ENCODE data around the gene PELI1. TPM values are rescaled to one million over a fixed set of nuclear protein-coding genes. Genes with fewer than 3 reads are reported as not detected.
A peak's percentile ranks its signal among the peaks of the same experiment; 100 is the strongest.

Gene PELI1
- total and polyA plus RNA-seq, 2 donors from 2014 or later: 4.6 to 36.9 TPM

GRCh38 chr2:64165706-64166105, 21.5 kb upstream of the PELI1 start:
- no peak overlapping the region for H3K9ac ChIP-seq (ENCODE audit: low read length in 3 of 3)
- FAIRE-seq: no peak
- H3K27ac ChIP-seq (ENCODE audit: low read depth in 2 of 2, low read length in 2 of 2): no peak overlapping the region
- no peaks in the 10 kb centered on the region for H3K36me3 ChIP-seq (ENCODE audit: control insufficient read depth in 2 of 3, insufficient read depth in 3 of 3, low read length in 3 of 3)
- no peak for DNase-seq
- TF ChIP-seq CTCF (IDR thresholded peaks at IDR 0.05; ENCODE audit: borderline replicate concordance, extremely low read depth, insufficient read depth): no peak
- no peaks in the 10 kb centered on the region for H3K4me1 ChIP-seq (ENCODE audit: control insufficient read depth in 2 of 3, insufficient read depth in 2 of 3, low read depth in 1 of 3, low read length in 3 of 3)
- intact Hi-C loops (cut with DNase I): no loop called here
- no peaks in the 10 kb centered on the region for H3K27me3 ChIP-seq (ENCODE audit: control insufficient read depth, insufficient read depth, low read length)
- H3K4me3 ChIP-seq (ENCODE audit: low read length in 3 of 3): no peak overlapping the region
- no peaks in the 10 kb centered on the region for H3K9me3 ChIP-seq (ENCODE audit: control insufficient read depth in 2 of 3, insufficient read depth in 1 of 3, low read length in 3 of 3)

GRCh38 chr2:64164629-64165028, 20.4 kb upstream of the PELI1 start:
- H3K27me3 ChIP-seq (ENCODE audit: control insufficient read depth, insufficient read depth, low read length): no peaks in the 10 kb centered on the region
- H3K9me3 ChIP-seq (ENCODE audit: control insufficient read depth in 2 of 3, insufficient read depth in 1 of 3, low read length in 3 of 3): no peaks in the 10 kb centered on the region
- H3K9ac ChIP-seq (ENCODE audit: low read length in 3 of 3): no peak overlapping the region
- no peaks in the 10 kb centered on the region for H3K4me1 ChIP-seq (ENCODE audit: control insufficient read depth in 2 of 3, insufficient read depth in 2 of 3, low read depth in 1 of 3, low read length in 3 of 3)
- FAIRE-seq (no peak), DNase-seq (no peak)
- H3K27ac ChIP-seq (ENCODE audit: low read depth in 2 of 2, low read length in 2 of 2): no peak overlapping the region
- no peak overlapping the region for H3K4me3 ChIP-seq (ENCODE audit: low read length in 3 of 3)
- TF ChIP-seq CTCF (IDR thresholded peaks at IDR 0.05; ENCODE audit: borderline replicate concordance, extremely low read depth, insufficient read depth): no peak
- intact Hi-C loops (cut with DNase I): no loop called here
- no peaks in the 10 kb centered on the region for H3K36me3 ChIP-seq (ENCODE audit: control insufficient read depth in 2 of 3, insufficient read depth in 3 of 3, low read length in 3 of 3)

GRCh38 chr2:64162516-64162915, 18.3 kb upstream of the PELI1 start:
- H3K4me1 ChIP-seq (ENCODE audit: control insufficient read depth in 2 of 3, insufficient read depth in 2 of 3, low read depth in 1 of 3, low read length in 3 of 3): no peaks in the 10 kb centered on the region
- H3K9me3 ChIP-seq (ENCODE audit: control insufficient read depth in 2 of 3, insufficient read depth in 1 of 3, low read length in 3 of 3): no peaks in the 10 kb centered on the region
- FAIRE-seq (no peak), DNase-seq (no peak)
- no peak overlapping the region for H3K27ac ChIP-seq (ENCODE audit: low read depth in 2 of 2, low read length in 2 of 2)
- H3K36me3 ChIP-seq (ENCODE audit: control insufficient read depth in 2 of 3, insufficient read depth in 3 of 3, low read length in 3 of 3): no peaks in the 10 kb centered on the region
- H3K4me3 ChIP-seq (ENCODE audit: low read length in 3 of 3): no peak overlapping the region
- no peak overlapping the region for H3K9ac ChIP-seq (ENCODE audit: low read length in 3 of 3)
- no peaks in the 10 kb centered on the region for H3K27me3 ChIP-seq (ENCODE audit: control insufficient read depth, insufficient read depth, low read length)
- intact Hi-C loops (cut with DNase I): no loop called here
- no peak for TF ChIP-seq CTCF (IDR thresholded peaks at IDR 0.05; ENCODE audit: borderline replicate concordance, extremely low read depth, insufficient read depth)

- FAIRE-seq: no peak
- no peak for TF ChIP-seq CTCF (IDR thresholded peaks at IDR 0.05; ENCODE audit: borderline replicate concordance, extremely low read depth, insufficient read depth)
- no peaks in the 10 kb centered on the region for H3K36me3 ChIP-seq (ENCODE audit: control insufficient read depth in 2 of 3, insufficient read depth in 3 of 3, low read length in 3 of 3)
- H3K27me3 ChIP-seq (ENCODE audit: control insufficient read depth, insufficient read depth, low read length): no peaks in the 10 kb centered on the region
- DNase-seq: peak in 2 of 5 donors; percentile 27 to 45
- H3K4me1 ChIP-seq (ENCODE audit: control insufficient read depth in 2 of 3, insufficient read depth in 2 of 3, low read depth in 1 of 3, low read length in 3 of 3): no peaks in the 10 kb centered on the region
- H3K27ac ChIP-seq (ENCODE audit: low read depth in 2 of 2, low read length in 2 of 2): no peak overlapping the region
- no peak overlapping the region for H3K9ac ChIP-seq (ENCODE audit: low read length in 3 of 3)
- H3K4me3 ChIP-seq (ENCODE audit: low read length in 3 of 3): no peak overlapping the region
- no peaks in the 10 kb centered on the region for H3K9me3 ChIP-seq (ENCODE audit: control insufficient read depth in 2 of 3, insufficient read depth in 1 of 3, low read length in 3 of 3)
- intact Hi-C loops (cut with DNase I): no loop called here
Measured at GRCh38 chr2:64157792-64158191, 13.6 kb upstream of the PELI1 start.
